Spleen (tissue), 7 donors: Measurements from ENCODE around the gene HPSE2.

Experiments
- CTCF ChIP-seq, 11 experiments: fragments of 200-600 bp in 7 of 11; fragments of 450-650 bp in 4 of 11; sonication (generic) in 4 of 11; IDR thresholded peaks in 8 of 11; conservative IDR thresholded peaks in 3 of 11; 1 replicate in 7 of 11; 2 replicates in 4 of 11; pipeline versions ENCODE4 v1.4.0 to v1.8.0; 2016 to 2021; ENCODE audit warnings: antibody characterized with exemption in 11 of 11, inconsistent platforms in 4 of 11, mild to moderate bottlenecking in 1 of 11
- POLR2A ChIP-seq, 3 donors: fragments of 450-650 bp; IDR thresholded peaks; one replicate each; pipeline ENCODE4 v1.5.1; 2017; ENCODE audit warnings: antibody characterized with exemption in 3 of 3, mild to moderate bottlenecking in 1 of 3
- POLR2AphosphoS5 ChIP-seq, 3 donors: sonication (generic); formaldehyde crosslinking; IDR thresholded peaks; one replicate each; pipeline ENCODE4 v1.5.1; 2017; ENCODE audit warnings: antibody characterized with exemption in 3 of 3
- donor health status: DM: no; HTN: no; CAD: no; lungs with moderate emphysema.
- donor health status: DM: no; HTN: no; CAD: no.
- donor health status: DM: no; HTN: no; CAD: no.

- TF ChIP-seq POLR2A (IDR thresholded peaks at IDR 0.05) (no peak), CTCF (IDR thresholded peaks at IDR 0.05 in 8 of 11, conservative IDR thresholded peaks at IDR 0.05 in 3 of 11) (no peak), POLR2AphosphoS5 (IDR thresholded peaks at IDR 0.05) (no peak)
These were observed 658.5 kb downstream of the HPSE2 start for GRCh38 chr10:98577168-98577567.
